Upper lobe of left lung (tissue), 6 donors: Measurements from ENCODE around the gene SRL. TPM values are rescaled to one million over a fixed set of nuclear protein-coding genes. Genes with fewer than 3 reads are reported as not detected.

ENCODE experiments used
- ATAC-seq, 2 donors: fragments of 200-7000 bp; cut with Tn5 transposase; one replicate each; pipeline ENCODE4 v1.9.1; 2022; ENCODE audit warnings: mild to moderate bottlenecking in 2 of 2, moderate library complexity in 2 of 2; ENCODE audit not compliant: low FRiP score in 2 of 2
- DNase-seq, 2 donors: peaks; one replicate each; pipeline ENCODE4 v3.0.0-alpha.2; 2019 to 2020
- H3K27ac ChIP-seq, 4 donors: fragments of 200-600 bp; sonication (generic); one replicate each; pipeline ENCODE4 v1.5.1; 2016 to 2019
- H3K27me3 ChIP-seq, 4 donors: fragments of 200-600 bp; sonication (generic); one replicate each; pipeline ENCODE4 v1.5.1; 2017 to 2019
- H3K36me3 ChIP-seq, 4 donors: fragments of 200-600 bp; sonication (generic); one replicate each; pipeline ENCODE4 v1.5.1; 2016 to 2019
- H3K4me1 ChIP-seq, 4 donors: fragments of 200-600 bp; sonication (generic); one replicate each; pipeline ENCODE4 v1.5.1; 2018 to 2019
- H3K4me3 ChIP-seq, 4 donors: fragments of 200-600 bp; sonication (generic); one replicate each; pipeline ENCODE4 v1.5.1; 2017 to 2019; ENCODE audit warnings: mild to moderate bottlenecking in 2 of 4, moderate library complexity in 1 of 4
- H3K9me3 ChIP-seq, 4 donors: fragments of 200-600 bp; sonication (generic); one replicate each; pipeline ENCODE4 v1.5.1; 2018 to 2019
- EP300 ChIP-seq, 4 donors: sonication (generic); formaldehyde crosslinking; IDR thresholded peaks; one replicate each; pipeline ENCODE4 v1.5.1; 2017; ENCODE audit warnings: antibody characterized with exemption in 4 of 4, control low read depth in 2 of 4
- POLR2A ChIP-seq, 4 donors: fragments of 450-650 bp; IDR thresholded peaks; one replicate each; pipeline ENCODE4 v1.5.1; 2016 to 2017; ENCODE audit warnings: antibody characterized with exemption in 4 of 4, mild to moderate bottlenecking in 2 of 4
- POLR2AphosphoS5 ChIP-seq, 2 donors: sonication (generic); formaldehyde crosslinking; IDR thresholded peaks; one replicate each; pipeline ENCODE4 v1.5.1; 2017; ENCODE audit warnings: antibody characterized with exemption in 2 of 2
- WGBS, 2 donors: methylation state at CpG; one replicate each; pipeline ENCODE4 v1.1.5; 2017 to 2018; 5-methylcytosine and 5-hydroxymethylcytosine counted together
- total RNA-seq, 6 donors: library from RNA; depleted of rRNA in 4 of 6; stranded (reverse); fragments of >200 nt in 4 of 6; gene quantifications; one replicate each; pipeline versions ENCODE4 v1.1.0 to v1.2.1, GENCODE V29; 2016 to 2021
- TF ChIP-seq, protein P1 (sequence below), 6 experiments: fragments of 450-650 bp in 4 of 6; fragments of 200-600 bp in 2 of 6; sonication (generic) in 2 of 6; IDR thresholded peaks; one replicate each; pipeline ENCODE4 v1.5.1; 2016 to 2019; ENCODE audit warnings: antibody characterized with exemption in 6 of 6
- donor health status: DM: no; HTN: no; CAD: no; lungs with moderate emphysema.
- donor health status: DM: no; HTN: yes; CAD: no; lungs with severe emphysema.

The SRL gene
- total RNA-seq, 6 donors from 2014 or later: 0.30 to 1.1 (median 0.46) TPM; not detected in 3

DNA sequence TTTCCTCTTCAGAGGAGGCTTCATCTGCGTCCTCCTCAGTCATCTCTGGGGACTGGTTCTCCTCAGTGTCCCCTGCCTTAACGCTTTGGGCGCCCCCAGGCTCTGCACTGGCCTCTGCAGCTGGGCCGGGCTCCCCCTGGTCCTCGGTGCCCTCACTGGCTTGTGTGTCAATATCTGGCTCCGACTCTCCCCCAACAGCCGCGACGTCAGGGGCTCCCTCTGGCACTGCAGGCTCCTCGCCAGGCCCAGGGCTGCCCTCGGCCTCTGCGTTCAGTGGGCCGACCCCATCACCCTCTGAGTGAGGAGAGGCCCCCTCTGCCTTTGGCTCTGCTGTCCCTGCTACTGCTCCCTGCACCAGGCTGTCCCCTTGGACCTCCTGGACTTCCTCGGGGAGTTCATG lies 34.7 kb downstream of the SRL start:
- 68 to 81% methylated on average over 11 to 14 of the region's 14 CpGs for WGBS, 2 donors
- Histone ChIP-seq H3K4me1 (no peaks in the 10 kb centered on the region), H3K4me3 (no peak overlapping the region), H3K27ac (no peak overlapping the region), H3K27me3 (no peaks in the 10 kb centered on the region), H3K36me3 (no peaks in the 10 kb centered on the region), H3K9me3 (no peaks in the 10 kb centered on the region)
- DNase-seq: no peak
- TF ChIP-seq POLR2A (IDR thresholded peaks at IDR 0.05) (no peak), POLR2AphosphoS5 (IDR thresholded peaks at IDR 0.05) (no peak), EP300 (IDR thresholded peaks at IDR 0.05) (no peak)
- TF ChIP-seq, protein P1, sequence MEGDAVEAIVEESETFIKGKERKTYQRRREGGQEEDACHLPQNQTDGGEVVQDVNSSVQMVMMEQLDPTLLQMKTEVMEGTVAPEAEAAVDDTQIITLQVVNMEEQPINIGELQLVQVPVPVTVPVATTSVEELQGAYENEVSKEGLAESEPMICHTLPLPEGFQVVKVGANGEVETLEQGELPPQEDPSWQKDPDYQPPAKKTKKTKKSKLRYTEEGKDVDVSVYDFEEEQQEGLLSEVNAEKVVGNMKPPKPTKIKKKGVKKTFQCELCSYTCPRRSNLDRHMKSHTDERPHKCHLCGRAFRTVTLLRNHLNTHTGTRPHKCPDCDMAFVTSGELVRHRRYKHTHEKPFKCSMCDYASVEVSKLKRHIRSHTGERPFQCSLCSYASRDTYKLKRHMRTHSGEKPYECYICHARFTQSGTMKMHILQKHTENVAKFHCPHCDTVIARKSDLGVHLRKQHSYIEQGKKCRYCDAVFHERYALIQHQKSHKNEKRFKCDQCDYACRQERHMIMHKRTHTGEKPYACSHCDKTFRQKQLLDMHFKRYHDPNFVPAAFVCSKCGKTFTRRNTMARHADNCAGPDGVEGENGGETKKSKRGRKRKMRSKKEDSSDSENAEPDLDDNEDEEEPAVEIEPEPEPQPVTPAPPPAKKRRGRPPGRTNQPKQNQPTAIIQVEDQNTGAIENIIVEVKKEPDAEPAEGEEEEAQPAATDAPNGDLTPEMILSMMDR (IDR thresholded peaks at IDR 0.05): no peak
- no peak for ATAC-seq

DNA sequence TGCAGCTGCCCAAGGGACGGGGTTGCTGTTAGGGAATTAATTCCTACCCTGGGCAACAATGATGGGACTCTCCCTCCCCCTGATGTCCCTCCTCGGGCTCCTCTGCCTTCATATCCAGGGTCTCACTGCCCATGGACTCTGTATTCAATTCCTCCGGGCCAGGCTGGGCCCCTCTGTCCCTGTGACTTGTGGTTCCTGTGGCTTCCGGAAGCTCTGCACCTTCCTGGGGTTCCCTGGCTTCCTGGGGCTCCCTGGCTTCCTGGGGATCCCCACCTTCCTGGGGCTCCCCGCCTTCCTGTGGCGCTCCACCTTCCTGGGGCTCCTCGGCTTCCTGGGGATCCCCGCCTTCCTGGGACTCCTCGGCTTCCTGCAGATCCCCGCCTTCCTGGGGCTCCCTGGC lies 35.2 kb downstream of the SRL start:
- Histone ChIP-seq H3K36me3 (no peaks in the 10 kb centered on the region), H3K27ac (no peak overlapping the region), H3K27me3 (no peaks in the 10 kb centered on the region), H3K4me1 (no peaks in the 10 kb centered on the region), H3K4me3 (no peak overlapping the region), H3K9me3 (no peaks in the 10 kb centered on the region)
- WGBS, 2 donors: 39 to 64% methylated on average over 5 to 10 of the region's 10 CpGs
- TF ChIP-seq POLR2A (IDR thresholded peaks at IDR 0.05) (no peak), POLR2AphosphoS5 (IDR thresholded peaks at IDR 0.05) (no peak), EP300 (IDR thresholded peaks at IDR 0.05) (no peak)
- TF ChIP-seq, protein P1 (IDR thresholded peaks at IDR 0.05): no peak
- ATAC-seq: no peak
- no peak for DNase-seq

DNA sequence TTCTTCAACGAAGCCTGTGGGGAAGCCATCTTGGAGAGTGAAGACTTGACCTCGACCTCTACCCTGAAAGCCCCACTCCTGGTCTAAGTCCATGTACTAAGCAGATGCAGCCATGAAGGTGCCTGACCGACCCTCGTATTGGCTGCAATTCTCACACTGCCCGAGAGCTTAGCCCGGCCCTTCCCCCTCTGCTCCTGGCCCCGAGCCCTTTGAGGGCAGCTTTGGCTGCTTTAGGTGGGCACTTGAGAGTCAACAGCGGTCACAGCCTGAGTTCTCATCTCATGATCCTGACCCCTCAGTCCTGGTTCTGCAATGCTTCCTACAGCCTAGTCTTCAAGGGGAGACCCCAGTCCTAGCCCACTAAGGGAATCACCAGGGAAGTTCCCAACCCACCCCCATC lies 35.9 kb downstream of the SRL start:
- Histone ChIP-seq H3K27ac (no peak overlapping the region), H3K4me1 (no peaks in the 10 kb centered on the region), H3K9me3 (no peaks in the 10 kb centered on the region), H3K36me3 (no peaks in the 10 kb centered on the region), H3K27me3 (no peaks in the 10 kb centered on the region), H3K4me3 (no peak overlapping the region)
- 59 to 69% methylated on average over 6 to 8 of the region's 8 CpGs for WGBS, 2 donors
- TF ChIP-seq POLR2AphosphoS5 (IDR thresholded peaks at IDR 0.05) (no peak), POLR2A (IDR thresholded peaks at IDR 0.05) (no peak), EP300 (IDR thresholded peaks at IDR 0.05) (no peak)
- TF ChIP-seq, protein P1 (IDR thresholded peaks at IDR 0.05): no peak
- DNase-seq (no peak), ATAC-seq (no peak)

DNA sequence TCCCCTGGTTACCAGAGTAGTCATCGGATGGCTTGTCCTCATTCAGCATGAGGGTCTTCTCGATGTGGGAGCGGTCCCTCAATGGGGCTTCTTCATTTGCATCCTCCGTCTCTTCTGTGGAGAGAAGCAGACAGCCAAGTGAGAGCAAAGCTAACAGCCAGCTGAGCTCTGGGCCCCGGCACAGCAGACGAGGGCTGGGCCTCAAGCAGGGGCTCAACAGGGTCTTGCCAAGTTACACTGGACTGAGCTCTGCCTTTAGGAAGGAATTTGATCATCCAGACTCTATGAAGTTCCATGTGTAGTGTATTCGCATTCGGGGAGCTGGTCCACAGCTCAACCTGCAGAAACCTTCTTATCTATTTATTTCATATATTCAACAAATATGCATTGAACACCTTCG lies 37.4 kb downstream of the SRL start:
- Histone ChIP-seq H3K4me1 (peaks cover 3 to 7% (median 4%) of the 10 kb centered on the region in 4 donors), H3K9me3 (no peaks in the 10 kb centered on the region), H3K4me3 (no peak overlapping the region), H3K27ac (no peak overlapping the region), H3K27me3 (no peaks in the 10 kb centered on the region), H3K36me3 (no peaks in the 10 kb centered on the region)
- DNase-seq (no peak), ATAC-seq (no peak)
- WGBS, 2 donors: 87 to 90% methylated on average over 9 of the region's 9 CpGs
- TF ChIP-seq POLR2A (IDR thresholded peaks at IDR 0.05) (no peak), EP300 (IDR thresholded peaks at IDR 0.05) (no peak), POLR2AphosphoS5 (IDR thresholded peaks at IDR 0.05) (no peak)
- TF ChIP-seq, protein P1 (IDR thresholded peaks at IDR 0.05): no peak

DNA sequence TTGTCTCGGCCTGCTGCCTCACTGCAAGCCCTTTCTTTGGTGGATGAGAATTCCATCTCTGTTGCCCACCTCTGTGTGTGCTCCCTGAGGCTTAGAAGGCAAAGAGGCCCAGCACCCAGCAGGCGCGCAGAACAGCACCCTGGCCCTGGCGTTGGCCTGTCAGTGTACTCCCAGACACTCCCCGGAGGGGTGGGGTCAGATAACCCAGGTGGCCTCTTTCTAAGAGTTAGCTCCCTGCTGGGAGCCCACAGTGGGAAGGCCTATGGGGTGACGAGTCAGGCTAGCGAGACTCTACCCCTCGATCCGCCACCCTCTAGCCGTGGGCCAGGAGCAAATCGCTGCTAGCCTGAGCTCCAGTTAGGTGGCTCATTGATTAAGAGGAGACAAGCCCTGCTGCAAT lies 38.1 kb downstream of the SRL start:
- no peaks in the 10 kb centered on the region for H3K36me3 ChIP-seq
- ATAC-seq: no peak
- WGBS, 2 donors: 90 to 92% methylated on average over 9 to 11 of the region's 11 CpGs
- no peak overlapping the region for H3K27ac ChIP-seq
- no peaks in the 10 kb centered on the region for H3K27me3 ChIP-seq
- H3K4me1 ChIP-seq: peaks cover 3 to 7% (median 4%) of the 10 kb centered on the region in 4 donors
- no peaks in the 10 kb centered on the region for H3K9me3 ChIP-seq
- DNase-seq: peak in 1 of 2 donors; percentile 34
- TF ChIP-seq, protein P1 (IDR thresholded peaks at IDR 0.05): no peak
- no peak for TF ChIP-seq POLR2AphosphoS5 (IDR thresholded peaks at IDR 0.05)
- no peak for TF ChIP-seq POLR2A (IDR thresholded peaks at IDR 0.05)
- no peak for TF ChIP-seq EP300 (IDR thresholded peaks at IDR 0.05)
- H3K4me3 ChIP-seq: no peak overlapping the region
